22Rv1 (cell line): Measurements from ENCODE around the gene SIPA1L3.

Experiments
- CTCF ChIP-seq: fragments of 450-650 bp; IDR thresholded peaks from 2 replicates; pipeline ENCODE4 v1.5.1; 2017; ENCODE audit warnings: mild to moderate bottlenecking
- ZFX ChIP-seq: fragments of 450-650 bp; IDR thresholded peaks from 2 replicates; pipeline ENCODE4 v1.6.1; 2017; ENCODE audit warnings: antibody characterized with exemption, borderline replicate concordance

GRCh38 chr19:38034492-38034860 is 127.5 kb downstream of the SIPA1L3 start:
- TF ChIP-seq CTCF (no peak), ZFX (no peak)
